ENCODE measurements around the gene SSX4B.

DNA sequence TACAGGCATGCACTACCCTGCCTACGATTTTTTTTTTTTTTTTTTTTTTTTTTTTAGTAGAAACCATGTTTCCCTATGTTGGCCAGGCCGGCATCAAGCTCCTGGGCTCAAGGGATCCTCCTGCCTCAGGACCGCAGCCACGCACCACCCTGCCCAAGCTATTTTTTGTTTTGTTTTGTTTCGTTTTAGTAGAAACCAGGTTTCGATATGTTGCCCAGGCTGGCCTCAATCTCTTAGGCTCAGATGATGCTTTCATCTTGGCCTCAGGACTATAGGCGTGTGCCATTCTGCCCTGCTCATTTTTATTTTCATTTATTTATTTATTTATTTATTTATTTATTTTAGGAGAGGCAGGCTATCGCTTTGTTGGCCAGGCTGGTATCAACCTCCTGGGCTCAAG, 54.1 kb downstream of the SSX4B start:
- TF ChIP-seq, protein P1, sequence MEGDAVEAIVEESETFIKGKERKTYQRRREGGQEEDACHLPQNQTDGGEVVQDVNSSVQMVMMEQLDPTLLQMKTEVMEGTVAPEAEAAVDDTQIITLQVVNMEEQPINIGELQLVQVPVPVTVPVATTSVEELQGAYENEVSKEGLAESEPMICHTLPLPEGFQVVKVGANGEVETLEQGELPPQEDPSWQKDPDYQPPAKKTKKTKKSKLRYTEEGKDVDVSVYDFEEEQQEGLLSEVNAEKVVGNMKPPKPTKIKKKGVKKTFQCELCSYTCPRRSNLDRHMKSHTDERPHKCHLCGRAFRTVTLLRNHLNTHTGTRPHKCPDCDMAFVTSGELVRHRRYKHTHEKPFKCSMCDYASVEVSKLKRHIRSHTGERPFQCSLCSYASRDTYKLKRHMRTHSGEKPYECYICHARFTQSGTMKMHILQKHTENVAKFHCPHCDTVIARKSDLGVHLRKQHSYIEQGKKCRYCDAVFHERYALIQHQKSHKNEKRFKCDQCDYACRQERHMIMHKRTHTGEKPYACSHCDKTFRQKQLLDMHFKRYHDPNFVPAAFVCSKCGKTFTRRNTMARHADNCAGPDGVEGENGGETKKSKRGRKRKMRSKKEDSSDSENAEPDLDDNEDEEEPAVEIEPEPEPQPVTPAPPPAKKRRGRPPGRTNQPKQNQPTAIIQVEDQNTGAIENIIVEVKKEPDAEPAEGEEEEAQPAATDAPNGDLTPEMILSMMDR (conservative IDR thresholded peaks at IDR 0.05 in 1 of 2, IDR thresholded peaks at IDR 0.05 in 1 of 2; ENCODE audit: low read depth in 1 of 2, low read length in 2 of 2), result no peak
- no peak for TF ChIP-seq EZH2 (IDR thresholded peaks at IDR 0.05; ENCODE audit: low read length, missing control alignments)

Data from fibroblast of lung (primary cell).